HG03460 (cell line): ENCODE results near the gene KRTAP10-5.
"Not testable (repeated sequence)": the region's sequence is repeated elsewhere in the genome, so short reads cannot be mapped to it uniquely, and the experiment has no call there.

ENCODE experiments used
- ATAC-seq: cut with Tn5 transposase; IDR thresholded peaks from one replicate; pipeline ENCODE4 v1.9.1; 2021; ENCODE audit not compliant: unreplicated experiment

The KRTAP10-5 gene, protein sequence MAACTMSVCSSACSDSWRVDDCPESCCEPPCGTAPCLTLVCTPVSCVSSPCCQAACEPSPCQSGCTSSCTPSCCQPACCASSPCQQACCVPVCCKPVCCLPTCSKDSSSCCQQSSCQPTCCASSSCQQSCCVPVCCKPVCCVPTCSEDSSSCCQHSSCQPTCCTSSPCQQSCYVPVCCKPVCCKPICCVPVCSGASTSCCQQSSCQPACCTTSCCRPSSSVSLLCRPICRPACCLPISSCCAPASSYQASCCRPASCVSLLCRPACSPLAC

GRCh38 chr21:44580231-44580821, at the start of gene KRTAP10-5:
TSS of gene KRTAP10-5 (minus strand) at chr21:44580604. CDS start at chr21:44580578, 26 bp downstream.
- not testable (repeated sequence) for ATAC-seq

DNA sequence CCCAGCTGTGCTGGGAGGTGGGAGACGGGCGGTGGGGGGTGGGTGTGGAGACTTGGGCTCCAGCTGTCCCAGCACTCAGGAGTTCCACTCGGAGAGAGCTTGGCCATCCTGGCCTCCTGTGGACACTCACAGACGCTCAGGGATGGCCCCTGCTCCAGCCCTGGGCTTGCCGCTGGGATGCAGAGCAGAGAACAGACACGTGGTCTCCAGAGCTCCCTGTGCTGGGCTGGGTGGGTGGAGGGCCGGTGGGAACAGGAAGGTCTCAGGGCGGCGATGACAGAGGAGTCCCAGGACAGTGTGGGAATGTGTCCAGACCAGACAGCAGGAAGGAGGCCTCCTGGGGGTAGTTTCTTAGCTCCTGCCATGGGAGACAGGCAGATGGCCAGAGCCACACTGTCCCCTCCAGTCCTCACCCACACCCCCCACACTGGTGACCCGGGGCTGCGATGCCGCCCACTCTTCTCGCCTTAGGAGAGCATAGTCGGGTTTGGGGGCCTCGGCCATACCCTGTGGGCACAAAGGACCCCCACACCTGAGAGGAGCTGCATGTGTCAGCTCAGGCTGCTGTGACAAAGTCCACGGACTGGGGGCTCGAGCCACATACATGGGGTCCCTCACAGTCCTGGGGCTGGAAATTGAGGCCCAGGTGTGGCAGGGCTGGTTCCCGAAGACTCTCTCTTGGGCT, 48.4 kb upstream of the KRTAP10-5 start:
- no peak for ATAC-seq

DNA sequence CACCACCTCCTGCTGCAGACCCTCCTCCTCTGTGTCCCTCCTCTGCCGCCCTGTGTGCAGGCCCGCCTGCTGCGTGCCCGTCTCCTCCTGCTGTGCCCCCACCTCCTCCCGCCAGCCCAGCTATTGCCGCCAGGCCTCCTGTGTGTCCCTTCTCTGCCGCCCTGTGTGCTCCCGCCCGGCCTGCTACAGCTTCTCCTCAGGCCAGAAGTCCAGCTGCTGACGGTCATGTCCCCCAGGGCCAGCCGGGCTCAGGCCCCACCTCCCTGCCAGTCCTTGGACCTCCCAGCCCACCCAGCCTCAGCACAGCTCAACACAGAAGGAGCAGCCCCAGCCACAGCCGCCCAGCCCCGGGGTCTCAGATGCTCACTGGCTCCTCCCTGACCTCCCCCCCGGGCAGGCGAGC, 47.4 kb upstream of the KRTAP10-5 start:
- not testable (repeated sequence) for ATAC-seq

DNA sequence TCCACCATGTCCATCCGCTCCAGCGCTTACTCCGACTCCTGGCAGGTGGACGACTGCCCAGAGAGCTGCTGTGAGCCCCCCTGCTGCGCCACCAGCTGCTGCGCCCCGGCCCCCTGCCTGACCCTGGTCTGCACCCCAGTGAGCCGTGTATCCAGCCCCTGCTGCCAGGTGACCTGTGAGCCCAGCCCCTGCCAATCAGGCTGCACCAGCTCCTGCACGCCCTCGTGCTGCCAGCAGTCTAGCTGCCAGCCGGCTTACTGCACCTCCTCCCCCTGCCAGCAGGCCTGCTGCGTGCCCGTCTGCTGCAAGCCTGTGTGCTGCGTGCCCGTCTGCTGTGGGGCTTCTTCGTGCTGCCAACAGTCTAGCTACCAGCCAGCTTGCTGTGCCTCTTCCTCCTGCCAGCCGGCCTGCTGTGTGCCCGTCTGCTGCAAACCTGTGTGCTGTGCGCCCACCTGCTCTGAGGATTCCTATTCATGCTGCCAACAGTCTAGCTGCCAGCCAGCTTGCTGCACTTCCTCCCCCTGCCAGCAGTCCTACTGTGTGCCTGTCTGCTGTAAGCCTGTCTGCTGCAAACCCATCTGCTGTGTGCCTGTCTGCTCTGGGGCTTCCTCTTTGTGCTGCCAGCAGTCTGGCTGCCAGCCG, 46.9 kb upstream of the KRTAP10-5 start:
- ATAC-seq: not testable (repeated sequence)

DNA sequence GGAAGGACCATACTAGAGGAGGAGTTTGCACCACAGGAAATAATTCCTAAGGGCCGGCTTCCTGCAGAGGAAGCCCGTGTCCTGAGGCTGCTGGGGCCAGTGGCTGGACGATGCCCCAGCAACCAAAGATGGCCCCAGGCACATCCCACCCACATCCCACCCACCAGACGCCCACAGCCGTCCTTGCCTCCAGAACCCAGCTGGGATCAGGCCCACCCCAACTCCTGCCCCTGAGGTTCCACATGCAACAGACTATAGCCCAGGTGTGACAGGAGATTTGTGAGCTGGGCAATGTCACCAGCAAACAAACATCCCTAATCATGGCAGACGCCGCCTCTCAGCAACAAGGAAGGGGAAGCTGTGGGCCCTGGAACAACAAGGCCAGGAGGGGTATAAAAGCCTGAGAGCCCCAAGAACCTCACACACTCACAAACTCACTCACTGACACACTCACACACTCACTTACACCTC, 46.3 kb upstream of the KRTAP10-5 start, which contains the start of gene KRTAP10-9:
Gene KRTAP10-9, plus strand, starts transcription at position 421 of the 471 bp plus-strand sequence. CDS start 79 bp downstream, outside the sequence.
- ATAC-seq: no peak

DNA sequence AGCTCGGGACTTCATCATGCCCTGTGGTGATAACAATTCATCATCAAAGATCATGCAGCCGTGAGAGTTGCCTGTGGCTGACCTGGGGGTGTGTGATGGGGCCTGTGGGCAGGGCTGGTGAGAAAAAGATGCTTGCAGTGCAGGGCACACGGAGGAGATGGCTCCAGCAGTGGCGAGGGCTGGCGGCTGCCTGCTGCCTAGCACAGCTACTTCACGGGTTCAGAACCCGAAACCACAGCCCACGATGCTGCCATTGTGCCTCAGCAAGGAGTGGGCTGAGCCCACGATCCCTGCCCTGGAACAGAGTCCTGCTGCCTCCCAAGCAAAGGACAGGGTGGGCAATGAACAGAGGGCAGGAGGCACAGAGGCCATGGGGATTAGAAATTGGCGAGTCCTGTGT, 45.9 kb upstream of the KRTAP10-5 start:
- no peak for ATAC-seq

GRCh38 chr21:44625756-44626155, 45.4 kb upstream of the KRTAP10-5 start:
- no peak for ATAC-seq

GRCh38 chr21:44623575-44623974, 43.2 kb upstream of the KRTAP10-5 start:
- no peak for ATAC-seq

DNA sequence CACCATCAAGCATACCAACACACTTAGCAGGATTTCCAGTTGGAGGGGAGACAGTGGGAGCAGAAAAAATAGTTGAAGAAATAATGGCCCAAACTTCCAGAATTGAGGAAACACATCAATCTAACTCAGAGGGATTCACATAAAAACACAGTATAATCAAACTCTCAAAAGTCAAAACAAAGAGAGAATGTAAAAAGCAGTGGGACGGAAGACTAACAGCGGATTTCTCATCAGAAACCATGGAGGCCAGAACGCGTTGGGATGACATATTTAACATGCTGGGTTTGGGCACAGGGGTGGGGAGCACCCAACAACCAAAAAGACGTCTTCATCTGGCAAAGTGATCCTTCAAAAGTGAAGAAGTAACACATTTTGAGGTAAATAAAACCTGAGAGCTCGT, 39.5 kb upstream of the KRTAP10-5 start:
- no peak for ATAC-seq

GRCh38 chr21:44618909-44619308, 38.5 kb upstream of the KRTAP10-5 start:
- ATAC-seq: no peak

DNA sequence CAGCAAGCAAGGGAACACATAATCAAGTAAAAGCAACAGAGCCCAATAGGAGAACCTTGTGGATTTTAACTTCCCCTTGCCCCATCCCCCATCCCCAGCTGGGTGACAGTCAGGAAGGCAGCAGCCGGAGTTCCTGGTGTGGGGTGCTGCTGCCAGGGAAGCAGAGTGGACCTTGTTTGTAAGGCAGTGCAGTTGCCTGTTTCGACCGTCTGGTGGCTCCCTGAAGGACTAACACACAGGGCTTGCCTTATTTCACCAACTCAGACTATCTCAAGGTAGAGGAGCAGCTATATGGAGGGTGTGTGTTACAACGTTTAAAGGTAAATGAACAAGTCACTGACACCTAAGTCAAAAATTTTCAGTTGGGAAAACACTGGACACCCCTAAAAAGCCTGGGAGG, 38.1 kb upstream of the KRTAP10-5 start:
- no peak for ATAC-seq

DNA sequence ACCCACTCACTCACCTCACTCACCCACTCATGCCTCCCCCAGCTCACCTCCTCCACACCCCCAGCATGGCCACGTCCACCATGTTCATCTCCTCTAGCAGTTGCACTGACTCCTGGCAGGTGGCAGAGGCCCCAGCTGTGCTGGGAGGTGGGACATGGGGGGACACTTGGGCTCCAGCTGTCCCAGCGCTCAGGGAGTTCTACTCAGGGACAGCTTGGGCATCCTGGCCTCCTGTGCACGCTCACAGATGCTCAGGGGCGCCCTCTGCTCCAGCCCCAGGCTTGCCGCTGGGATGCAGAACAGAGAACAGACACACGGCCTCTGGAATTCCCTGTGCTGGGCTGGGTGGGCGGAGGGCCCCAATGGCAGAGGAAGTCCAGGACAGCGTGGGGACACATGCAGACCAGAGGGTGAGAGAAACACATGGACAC, 36.7 kb upstream of the KRTAP10-5 start:
- no peak for ATAC-seq

DNA sequence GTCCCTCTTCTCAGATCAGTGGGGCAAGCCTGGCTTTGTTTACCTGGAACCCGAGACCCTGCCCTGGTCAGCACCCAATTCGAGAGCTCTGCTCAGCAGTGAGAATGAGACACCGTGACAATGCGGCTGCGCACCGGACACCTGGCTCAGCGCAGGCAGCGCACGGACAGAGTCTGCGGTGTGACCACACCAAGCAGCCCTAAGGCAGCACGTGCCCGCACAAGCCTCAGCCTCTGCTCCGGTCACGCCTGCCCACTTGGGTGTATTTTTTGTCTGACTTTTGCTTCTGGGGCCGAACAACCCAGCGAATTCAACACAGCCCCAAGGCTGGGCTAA, 36.2 kb upstream of the KRTAP10-5 start:
- ATAC-seq: no peak

GRCh38 chr21:44615911-44616590, 35.6 kb upstream of the KRTAP10-5 start:
- ATAC-seq: no peak

DNA sequence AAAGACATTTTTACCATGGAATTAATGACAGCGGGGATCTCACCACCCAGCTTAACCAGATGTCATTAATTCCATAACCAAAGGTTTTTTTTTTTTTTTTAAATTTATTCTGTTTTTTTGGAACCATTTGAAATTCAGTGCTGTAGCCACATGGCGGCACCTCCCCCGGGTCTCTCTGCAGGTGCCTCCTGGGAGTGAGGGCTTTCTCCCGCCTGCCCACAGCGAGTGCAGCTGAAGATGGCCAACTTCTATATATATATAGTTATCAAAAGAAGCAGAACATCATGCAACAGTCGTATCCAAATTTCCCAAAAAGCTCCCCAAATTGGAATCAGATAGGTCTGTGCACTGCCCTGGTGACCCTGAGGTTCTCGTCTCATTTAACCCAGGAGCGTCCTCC, 35.1 kb upstream of the KRTAP10-5 start:
- ATAC-seq: no peak

GRCh38 chr21:44614961-44615391, 34.6 kb upstream of the KRTAP10-5 start:
- ATAC-seq: no peak

- ATAC-seq: no peak
These were observed 33.8 kb upstream of the KRTAP10-5 start for GRCh38 chr21:44614161-44614631.

DNA sequence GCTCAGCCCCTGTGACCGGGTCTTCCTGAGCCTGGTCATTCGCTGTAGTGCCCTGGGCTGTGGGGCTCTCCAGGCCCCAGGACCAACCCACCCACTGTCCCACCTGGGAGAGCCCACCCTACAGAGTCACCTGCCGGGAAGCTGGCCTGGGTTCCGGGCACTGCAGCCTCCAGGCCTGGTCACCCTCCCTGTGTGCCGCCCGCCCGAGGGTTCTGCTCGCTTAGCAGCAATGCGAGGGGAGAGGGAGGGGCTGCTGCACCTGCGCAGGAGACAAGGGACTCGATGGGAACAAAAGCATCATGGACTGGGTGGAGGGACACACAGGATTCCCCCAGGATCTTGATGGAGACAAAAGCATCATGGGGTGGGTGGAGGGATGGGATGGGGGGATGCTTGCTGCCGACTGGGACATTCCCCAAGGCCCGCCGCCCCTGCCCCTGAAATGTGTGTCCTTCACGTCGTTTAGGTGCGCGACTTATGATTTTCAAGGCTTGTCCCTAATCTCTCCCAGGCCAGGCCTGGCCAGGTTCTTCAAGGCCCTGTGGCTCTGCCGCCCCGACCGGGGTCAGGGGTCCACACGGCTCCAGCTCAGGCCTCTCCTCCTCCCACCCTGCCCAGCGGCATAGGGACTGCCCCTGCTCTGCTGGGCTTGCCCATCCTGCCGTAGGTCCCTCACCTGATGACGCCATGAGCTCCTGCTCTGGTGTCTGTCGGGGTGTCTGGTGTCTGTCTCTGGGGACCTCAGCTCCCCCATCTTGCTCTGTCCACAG, 33.2 kb upstream of the KRTAP10-5 start:
- no peak for ATAC-seq

GRCh38 chr21:44612669-44613229, 32.3 kb upstream of the KRTAP10-5 start:
- ATAC-seq: no peak

DNA sequence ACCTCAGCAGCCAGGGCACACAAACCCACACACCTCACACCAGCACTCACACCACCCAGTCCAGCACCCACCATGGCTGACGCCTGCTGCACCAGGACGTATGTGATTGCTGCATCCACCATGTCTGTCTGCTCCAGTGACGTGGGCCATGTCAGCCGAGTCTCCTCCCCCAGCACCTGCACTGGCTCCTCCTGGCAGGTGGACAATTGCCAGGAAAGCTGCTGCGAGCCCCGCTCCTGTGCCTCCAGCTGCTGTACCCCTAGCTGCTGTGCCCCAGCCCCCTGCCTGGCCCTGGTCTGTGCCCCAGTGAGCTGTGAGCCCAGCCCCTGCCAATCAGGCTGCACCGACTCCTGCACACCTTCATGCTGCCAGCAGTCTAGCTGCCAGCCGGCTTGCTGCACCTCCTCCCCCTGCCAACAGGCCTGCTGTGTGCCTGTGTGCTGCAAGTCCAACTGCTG, 31.7 kb upstream of the KRTAP10-5 start, which contains the start of gene KRTAP10-8:
Gene KRTAP10-8, plus strand, starts transcription at position 51 of the 458 bp plus-strand sequence. Its CDS starts 22 bp downstream, at position 73.
- ATAC-seq: no peak
